ENCODE data around the gene UNC119B. TPM values are rescaled to one million over a fixed set of nuclear protein-coding genes. Genes with fewer than 3 reads are reported as not detected.

The UNC119B gene
- total RNA-seq, 2 experiments from 2014 or later, result 23.8 to 24.3 TPM

DNA sequence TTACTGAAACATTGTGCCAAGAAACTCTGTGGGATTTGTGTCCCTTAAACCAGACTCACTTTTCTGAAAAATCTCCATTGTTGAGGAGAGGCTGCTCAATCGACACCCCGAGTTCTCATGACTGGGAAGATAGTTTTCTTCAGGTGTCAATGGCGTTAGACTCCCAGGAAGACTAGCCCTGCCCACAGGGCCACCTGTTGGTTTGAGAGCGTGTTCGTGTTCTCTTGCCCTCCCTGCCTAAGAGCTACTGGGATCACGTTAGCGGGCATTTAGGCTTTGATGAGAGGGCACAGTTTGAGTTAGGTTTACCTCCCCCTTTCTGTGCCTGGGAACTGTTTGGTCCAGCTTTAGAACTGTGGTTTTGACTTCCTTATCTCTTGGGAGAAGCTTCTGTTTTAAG is 10.7 kb upstream of the UNC119B start:
- POLR2A ChIA-PET, result interaction anchor here (0.6 to 2.4 kb wide), 4 partner anchors 10 to 246 kb away, joined by 3 to 10 read pairs (median 4); partner anchors contain the start of gene UNC119B
- H3K4me3 Mint-ChIP-seq, result no peak overlapping the region
- intact Hi-C loops (cut with micrococcal nuclease), result no loop called here
- peaks cover 40% of the 10 kb centered on the region for H3K36me3 Mint-ChIP-seq (ENCODE audit: low read depth)
- no peaks in the 10 kb centered on the region for H3K27me3 Mint-ChIP-seq
- CTCF ChIA-PET, result interaction anchor here (0.6 to 1.7 kb wide), 6 partner anchors 11 to 203 kb away, joined by 3 to 4 read pairs (median 3); partner anchors contain the start of genes DYNLL1 and UNC119B
- no peaks in the 10 kb centered on the region for H3K4me1 Mint-ChIP-seq (ENCODE audit: low read depth)
- no peak overlapping the region for H3K27ac Mint-ChIP-seq
- ATAC-seq, result no peak
- TF ChIP-seq, protein P1, sequence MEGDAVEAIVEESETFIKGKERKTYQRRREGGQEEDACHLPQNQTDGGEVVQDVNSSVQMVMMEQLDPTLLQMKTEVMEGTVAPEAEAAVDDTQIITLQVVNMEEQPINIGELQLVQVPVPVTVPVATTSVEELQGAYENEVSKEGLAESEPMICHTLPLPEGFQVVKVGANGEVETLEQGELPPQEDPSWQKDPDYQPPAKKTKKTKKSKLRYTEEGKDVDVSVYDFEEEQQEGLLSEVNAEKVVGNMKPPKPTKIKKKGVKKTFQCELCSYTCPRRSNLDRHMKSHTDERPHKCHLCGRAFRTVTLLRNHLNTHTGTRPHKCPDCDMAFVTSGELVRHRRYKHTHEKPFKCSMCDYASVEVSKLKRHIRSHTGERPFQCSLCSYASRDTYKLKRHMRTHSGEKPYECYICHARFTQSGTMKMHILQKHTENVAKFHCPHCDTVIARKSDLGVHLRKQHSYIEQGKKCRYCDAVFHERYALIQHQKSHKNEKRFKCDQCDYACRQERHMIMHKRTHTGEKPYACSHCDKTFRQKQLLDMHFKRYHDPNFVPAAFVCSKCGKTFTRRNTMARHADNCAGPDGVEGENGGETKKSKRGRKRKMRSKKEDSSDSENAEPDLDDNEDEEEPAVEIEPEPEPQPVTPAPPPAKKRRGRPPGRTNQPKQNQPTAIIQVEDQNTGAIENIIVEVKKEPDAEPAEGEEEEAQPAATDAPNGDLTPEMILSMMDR (IDR thresholded peaks at IDR 0.05), result no peak
- no peaks in the 10 kb centered on the region for H3K9me3 Mint-ChIP-seq
- no peak for DNase-seq

DNA sequence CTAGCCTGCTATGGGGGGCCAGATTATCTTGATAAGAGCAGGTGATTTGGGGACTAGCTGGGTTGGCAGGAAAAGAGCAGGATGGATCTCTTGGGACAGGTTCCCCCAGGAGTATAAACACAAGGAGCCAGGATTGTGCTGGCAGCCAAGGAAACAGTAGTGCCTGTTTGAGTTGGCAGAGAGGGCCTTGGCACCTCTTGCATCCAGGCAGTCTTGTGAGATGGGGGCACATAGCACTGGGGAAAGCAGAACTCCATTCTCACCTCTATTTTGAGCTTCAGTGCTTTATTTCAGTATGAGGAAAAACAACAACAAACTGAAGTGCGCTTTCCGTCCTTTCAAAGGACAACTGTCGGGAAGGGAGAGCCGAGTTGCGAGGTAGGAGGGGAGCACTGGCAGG is 9.4 kb upstream of the UNC119B start:
- H3K27me3 Mint-ChIP-seq, result no peaks in the 10 kb centered on the region
- intact Hi-C loops (cut with micrococcal nuclease), result no loop called here
- no peak overlapping the region for H3K27ac Mint-ChIP-seq
- H3K4me1 Mint-ChIP-seq (ENCODE audit: low read depth), result no peaks in the 10 kb centered on the region
- ChIA-PET CTCF (interaction anchor here (0.8 to 1.5 kb wide), 5 partner anchors 10 to 120 kb away, joined by 3 to 4 read pairs (median 3); partner anchors contain the start of genes POP5 and UNC119B), POLR2A (interaction anchor here (1.2 to 2.4 kb wide), 2 partner anchors 8 to 11 kb away, joined by 3 to 10 read pairs; partner anchors contain the start of gene UNC119B)
- peaks cover 34% of the 10 kb centered on the region for H3K36me3 Mint-ChIP-seq (ENCODE audit: low read depth)
- no peak overlapping the region for H3K4me3 Mint-ChIP-seq
- no peaks in the 10 kb centered on the region for H3K9me3 Mint-ChIP-seq
- TF ChIP-seq, protein P1 (IDR thresholded peaks at IDR 0.05), result no peak
- no peak for DNase-seq
- ATAC-seq, result no peak

DNA sequence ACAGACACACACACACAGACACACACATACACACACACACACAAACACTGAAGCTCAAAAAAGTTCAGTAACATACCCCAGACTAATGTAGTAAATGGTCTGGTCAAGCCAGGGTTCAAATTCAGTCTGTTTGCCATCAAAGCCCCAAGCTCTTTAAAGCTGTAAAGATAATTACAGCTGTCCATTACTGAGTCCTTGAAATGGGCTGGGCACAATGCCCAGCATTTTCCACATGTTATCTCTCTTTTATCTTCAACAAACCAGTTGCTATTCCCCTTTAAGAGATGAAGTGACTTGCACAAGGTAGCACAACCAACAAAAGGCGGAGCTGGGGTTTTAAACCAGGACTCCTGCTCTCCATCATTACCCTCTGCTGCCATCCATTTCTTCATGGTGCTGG is 7.6 kb upstream of the UNC119B start:
- intact Hi-C loops (cut with micrococcal nuclease), result no loop called here
- TF ChIP-seq, protein P1 (IDR thresholded peaks at IDR 0.05), result no peak
- ATAC-seq (no peak), DNase-seq (no peak)
- Mint-ChIP-seq H3K9me3 (no peaks in the 10 kb centered on the region), H3K36me3 (ENCODE audit: low read depth) (peaks cover 26% of the 10 kb centered on the region), H3K27me3 (no peaks in the 10 kb centered on the region), H3K27ac (no peak overlapping the region), H3K4me3 (no peak overlapping the region), H3K4me1 (ENCODE audit: low read depth) (no peaks in the 10 kb centered on the region)
- ChIA-PET POLR2A (no interaction called here), CTCF (interaction anchor here (1.0 to 1.7 kb wide), 3 partner anchors 12 to 56 kb away, joined by 3 to 5 read pairs (median 3); no protein-coding TSS in a partner anchor)

DNA sequence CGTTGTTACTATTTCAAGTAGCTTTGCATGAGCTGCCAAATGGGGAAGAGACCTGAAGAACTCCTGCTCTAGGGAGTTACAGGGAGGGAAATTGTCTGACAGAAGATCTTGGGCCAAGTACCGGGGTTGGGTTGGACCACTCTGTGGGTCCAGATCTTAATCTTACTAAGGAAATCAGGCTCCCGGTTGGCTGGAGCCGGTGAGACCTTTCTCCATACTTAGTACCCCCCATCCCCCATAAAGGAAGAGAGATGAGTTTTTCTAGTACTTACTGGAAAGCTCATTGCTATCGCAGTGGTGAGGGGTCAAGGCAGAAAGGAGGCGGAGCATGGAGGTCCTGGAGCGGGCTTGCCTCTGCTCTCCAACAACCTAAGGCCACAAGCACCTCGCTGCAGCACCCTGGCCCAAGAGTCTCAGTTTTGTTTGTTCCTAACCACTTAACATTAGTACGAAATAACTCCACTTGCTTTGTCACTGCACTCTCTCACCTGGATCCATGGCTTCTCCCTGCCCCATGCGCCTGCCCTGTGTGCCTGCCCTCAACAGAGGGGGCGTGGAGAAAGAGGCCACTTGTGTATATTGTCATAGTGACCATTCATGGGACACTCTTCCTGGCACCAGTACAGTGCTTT is 6.8 kb upstream of the UNC119B start:
- ChIA-PET POLR2A (no interaction called here), CTCF (interaction anchor here (1.4 to 1.7 kb wide), 2 partner anchors 54 to 57 kb away, joined by 3 to 5 read pairs; no protein-coding TSS in a partner anchor)
- Mint-ChIP-seq H3K4me1 (ENCODE audit: low read depth) (no peaks in the 10 kb centered on the region), H3K9me3 (no peaks in the 10 kb centered on the region), H3K36me3 (ENCODE audit: low read depth) (peaks cover 26% of the 10 kb centered on the region), H3K4me3 (no peak overlapping the region), H3K27ac (no peak overlapping the region), H3K27me3 (no peaks in the 10 kb centered on the region)
- no peak for ATAC-seq
- no peak for DNase-seq
- TF ChIP-seq, protein P1 (IDR thresholded peaks at IDR 0.05), result no peak
- intact Hi-C loops (cut with micrococcal nuclease), result no loop called here

DNA sequence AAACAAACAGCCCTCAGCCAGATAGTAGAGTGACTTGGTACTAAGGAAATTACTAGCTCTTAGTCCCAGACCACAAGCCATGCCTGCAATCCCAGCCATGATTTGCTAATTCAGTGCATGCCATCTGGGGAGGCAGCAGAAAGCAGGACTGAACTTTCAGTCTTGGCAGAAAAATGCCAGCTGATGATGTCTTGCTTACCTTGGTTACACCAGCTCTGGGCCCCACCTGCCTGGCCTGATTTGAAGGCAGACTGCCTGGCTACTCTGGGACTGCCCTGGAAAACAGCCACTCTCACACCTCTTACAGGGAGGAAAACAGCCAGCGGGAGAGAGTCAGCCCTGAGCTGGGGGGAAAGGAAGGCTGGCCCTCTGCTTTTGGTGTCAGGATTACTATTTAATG is 4.6 kb upstream of the UNC119B start:
- intact Hi-C loops (cut with micrococcal nuclease), result no loop called here
- no peak for DNase-seq
- Mint-ChIP-seq H3K4me1 (ENCODE audit: low read depth) (peaks cover 6% of the 10 kb centered on the region), H3K27ac (no peak overlapping the region), H3K9me3 (no peaks in the 10 kb centered on the region), H3K36me3 (ENCODE audit: low read depth) (peaks cover 8% of the 10 kb centered on the region), H3K4me3 (no peak overlapping the region), H3K27me3 (no peaks in the 10 kb centered on the region)
- TF ChIP-seq, protein P1 (IDR thresholded peaks at IDR 0.05), result no peak
- ChIA-PET CTCF (interaction anchor here (1.0 to 1.3 kb wide), 2 partner anchors 56 to 123 kb away, joined by 3 read pairs; no protein-coding TSS in a partner anchor), POLR2A (no interaction called here)
- no peak for ATAC-seq
